Measurements from ENCODE around the gene MACO1.
"Not testable (repeated sequence)": the region's sequence is repeated elsewhere in the genome, so short reads cannot be mapped to it uniquely, and the experiment has no call there.

MACO1 gene

GRCh38 chr1:25458541-25459298 lies 28.0 kb downstream of the MACO1 start:
- DNase-seq (ENCODE audit: low spot score), result no peak
- TF ChIP-seq, protein P1, sequence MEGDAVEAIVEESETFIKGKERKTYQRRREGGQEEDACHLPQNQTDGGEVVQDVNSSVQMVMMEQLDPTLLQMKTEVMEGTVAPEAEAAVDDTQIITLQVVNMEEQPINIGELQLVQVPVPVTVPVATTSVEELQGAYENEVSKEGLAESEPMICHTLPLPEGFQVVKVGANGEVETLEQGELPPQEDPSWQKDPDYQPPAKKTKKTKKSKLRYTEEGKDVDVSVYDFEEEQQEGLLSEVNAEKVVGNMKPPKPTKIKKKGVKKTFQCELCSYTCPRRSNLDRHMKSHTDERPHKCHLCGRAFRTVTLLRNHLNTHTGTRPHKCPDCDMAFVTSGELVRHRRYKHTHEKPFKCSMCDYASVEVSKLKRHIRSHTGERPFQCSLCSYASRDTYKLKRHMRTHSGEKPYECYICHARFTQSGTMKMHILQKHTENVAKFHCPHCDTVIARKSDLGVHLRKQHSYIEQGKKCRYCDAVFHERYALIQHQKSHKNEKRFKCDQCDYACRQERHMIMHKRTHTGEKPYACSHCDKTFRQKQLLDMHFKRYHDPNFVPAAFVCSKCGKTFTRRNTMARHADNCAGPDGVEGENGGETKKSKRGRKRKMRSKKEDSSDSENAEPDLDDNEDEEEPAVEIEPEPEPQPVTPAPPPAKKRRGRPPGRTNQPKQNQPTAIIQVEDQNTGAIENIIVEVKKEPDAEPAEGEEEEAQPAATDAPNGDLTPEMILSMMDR (IDR thresholded peaks at IDR 0.05; ENCODE audit: extremely low read depth, missing control alignments), result no peak

- TF ChIP-seq, protein P1 (IDR thresholded peaks at IDR 0.05; ENCODE audit: extremely low read depth, missing control alignments), result no peak
- DNase-seq (ENCODE audit: low spot score), result no peak
Measured at GRCh38 chr1:25460020-25460419, 29.3 kb downstream of the MACO1 start.

- DNase-seq (ENCODE audit: low spot score), result not testable (repeated sequence)
Measured at GRCh38 chr1:25460816-25461215, 30.1 kb downstream of the MACO1 start.

- DNase-seq (ENCODE audit: low spot score), result no peak
- TF ChIP-seq, protein P1 (IDR thresholded peaks at IDR 0.05; ENCODE audit: extremely low read depth, missing control alignments), result no peak
Measured at GRCh38 chr1:25461849-25462248, 31.2 kb downstream of the MACO1 start.

DNA sequence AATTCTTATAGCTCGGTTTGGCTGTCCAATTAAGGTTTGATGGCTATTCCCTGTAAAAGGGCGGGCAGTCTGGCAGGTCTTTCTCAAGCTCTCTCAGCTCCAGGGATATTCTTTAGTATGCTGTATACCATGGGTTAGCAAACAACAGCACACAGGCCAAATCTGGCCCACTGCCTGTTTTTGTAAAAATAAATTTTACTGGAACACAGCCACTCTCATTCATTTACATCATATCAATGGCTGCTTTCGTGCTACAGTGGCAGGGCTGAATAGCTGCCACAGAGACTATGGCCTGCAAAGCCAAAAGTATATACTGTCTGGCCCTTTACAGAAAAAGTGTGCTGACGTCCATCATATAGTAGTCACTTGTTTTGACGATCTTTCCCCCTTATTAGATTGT lies 32.0 kb downstream of the MACO1 start:
- DNase-seq (ENCODE audit: low spot score), result no peak
- TF ChIP-seq, protein P1 (IDR thresholded peaks at IDR 0.05; ENCODE audit: extremely low read depth, missing control alignments), result no peak

DNA sequence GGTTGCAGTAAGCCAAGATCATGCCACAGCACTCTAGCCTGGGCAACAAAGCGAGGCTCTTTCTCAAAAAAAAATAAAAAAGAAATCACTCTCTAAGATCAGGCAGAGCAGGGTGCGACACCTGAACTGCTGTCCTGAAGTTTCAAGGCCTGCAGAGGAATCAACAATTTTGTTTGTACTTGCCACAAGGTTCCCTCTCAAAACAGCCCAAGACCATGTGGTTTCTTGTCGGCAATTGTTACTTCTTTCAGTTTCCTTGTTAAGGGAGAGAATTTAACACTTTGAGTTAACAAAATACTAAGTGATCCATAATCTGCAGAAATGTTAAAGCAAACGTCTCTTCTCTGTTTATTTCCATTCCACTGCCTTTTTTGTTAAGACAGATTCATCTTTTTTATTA lies 36.5 kb downstream of the MACO1 start:
- no peak for DNase-seq (ENCODE audit: low spot score)
- TF ChIP-seq, protein P1 (IDR thresholded peaks at IDR 0.05; ENCODE audit: extremely low read depth, missing control alignments), result no peak

DNA sequence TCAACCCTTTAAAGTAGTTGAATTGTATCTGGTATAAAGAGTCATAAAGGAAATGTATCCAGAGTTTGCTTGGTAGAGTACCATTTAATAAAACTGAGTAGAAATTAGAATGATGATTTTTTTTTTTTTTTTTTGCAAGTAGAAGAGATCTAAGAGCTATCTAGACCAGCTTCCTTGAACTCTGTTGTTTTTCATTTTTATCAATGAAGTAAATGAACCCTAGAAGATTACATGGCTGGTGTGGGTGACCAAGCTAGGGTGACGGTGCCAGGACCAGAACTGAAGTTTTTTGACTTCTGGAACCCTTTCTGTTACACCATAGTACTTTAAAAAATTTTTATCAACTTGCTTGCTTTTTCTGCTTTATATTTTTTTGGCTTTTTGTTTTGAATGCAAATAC lies 36.9 kb downstream of the MACO1 start:
- no peak for DNase-seq (ENCODE audit: low spot score)
- TF ChIP-seq, protein P1 (IDR thresholded peaks at IDR 0.05; ENCODE audit: extremely low read depth, missing control alignments), result no peak

GRCh38 chr1:25468033-25468432 lies 37.3 kb downstream of the MACO1 start:
- TF ChIP-seq, protein P1 (IDR thresholded peaks at IDR 0.05; ENCODE audit: extremely low read depth, missing control alignments), result no peak
- DNase-seq (ENCODE audit: low spot score), result no peak
